ENCODE data around the gene ZNF200. TPM values are rescaled to one million over a fixed set of nuclear protein-coding genes. Genes with fewer than 3 reads are reported as not detected.

The ZNF200 gene
- total and polyA plus RNA-seq, 4 donors = 4.3 to 7.8 (median 6.4) TPM

- Histone ChIP-seq H3K27ac (ENCODE audit: low read depth in 1 of 2, low read length in 1 of 2) (no peak overlapping the region), H3K4me1 (ENCODE audit: control insufficient read depth in 5 of 5, insufficient read depth in 5 of 5, low read length in 5 of 5) (no peaks in the 10 kb centered on the region), H3K36me3 (ENCODE audit: control insufficient read depth in 4 of 4, insufficient read depth in 4 of 4, low read length in 4 of 4) (no peaks in the 10 kb centered on the region), H3K9ac (ENCODE audit: insufficient read depth in 1 of 2, low read length in 2 of 2) (no peak overlapping the region), H3K9me3 (ENCODE audit: control insufficient read depth in 4 of 4, insufficient read depth in 3 of 4, low read length in 3 of 4) (peaks cover 0 to 9% (median 0%) of the 10 kb centered on the region in 4 donors), H3K27me3 (ENCODE audit: control insufficient read depth in 3 of 3, insufficient read depth in 3 of 3, low read length in 2 of 3) (peaks cover under 1 to 2% (median 2%) of the 10 kb centered on the region in 3 donors), H3K4me3 (no peak overlapping the region)
- ATAC-seq (ENCODE audit: insufficient read depth, low FRiP score) (no peak), DNase-seq (no peak)
- 78 to 79% methylated on average over 7 of the region's 7 CpGs for WGBS, 2 donors
- TF ChIP-seq CTCF (IDR thresholded peaks at IDR 0.05; ENCODE audit: control extremely low read depth, extremely low read depth) = no peak
Observed at GRCh38 chr16:3246002-3246401, 11.0 kb upstream of the ZNF200 start.

GRCh38 chr16:3243882-3244281, 8.9 kb upstream of the ZNF200 start:
- TF ChIP-seq CTCF (IDR thresholded peaks at IDR 0.05; ENCODE audit: control extremely low read depth, extremely low read depth) = no peak
- Histone ChIP-seq H3K36me3 (ENCODE audit: control insufficient read depth in 4 of 4, insufficient read depth in 4 of 4, low read length in 4 of 4) (no peaks in the 10 kb centered on the region), H3K9me3 (ENCODE audit: control insufficient read depth in 4 of 4, insufficient read depth in 3 of 4, low read length in 3 of 4) (peaks cover 0 to 4% (median 0%) of the 10 kb centered on the region in 4 donors), H3K27me3 (ENCODE audit: control insufficient read depth in 3 of 3, insufficient read depth in 3 of 3, low read length in 2 of 3) (peaks cover 0 to 7% (median under 1%) of the 10 kb centered on the region in 3 donors), H3K27ac (ENCODE audit: low read depth in 1 of 2, low read length in 1 of 2) (no peak overlapping the region), H3K4me3 (no peak overlapping the region), H3K4me1 (ENCODE audit: control insufficient read depth in 5 of 5, insufficient read depth in 5 of 5, low read length in 5 of 5) (no peaks in the 10 kb centered on the region), H3K9ac (ENCODE audit: insufficient read depth in 1 of 2, low read length in 2 of 2) (no peak overlapping the region)
- ATAC-seq (ENCODE audit: insufficient read depth, low FRiP score) (no peak), DNase-seq (no peak)
- 72 to 85% methylated on average over 6 of the region's 6 CpGs for WGBS, 2 donors

- no peak overlapping the region for H3K9ac ChIP-seq (ENCODE audit: insufficient read depth in 1 of 2, low read length in 2 of 2)
- 47 to 70% methylated on average over 11 of the region's 11 CpGs for WGBS, 2 donors
- H3K9me3 ChIP-seq (ENCODE audit: control insufficient read depth in 4 of 4, insufficient read depth in 3 of 4, low read length in 3 of 4) = no peaks in the 10 kb centered on the region
- H3K4me1 ChIP-seq (ENCODE audit: control insufficient read depth in 5 of 5, insufficient read depth in 5 of 5, low read length in 5 of 5) = no peaks in the 10 kb centered on the region
- TF ChIP-seq CTCF (IDR thresholded peaks at IDR 0.05; ENCODE audit: control extremely low read depth, extremely low read depth) = no peak
- no peak for DNase-seq
- no peak for ATAC-seq (ENCODE audit: insufficient read depth, low FRiP score)
- no peaks in the 10 kb centered on the region for H3K36me3 ChIP-seq (ENCODE audit: control insufficient read depth in 4 of 4, insufficient read depth in 4 of 4, low read length in 4 of 4)
- H3K4me3 ChIP-seq = no peak overlapping the region
- no peak overlapping the region for H3K27ac ChIP-seq (ENCODE audit: low read depth in 1 of 2, low read length in 1 of 2)
- peaks cover 0 to 7% (median 0%) of the 10 kb centered on the region in 3 donors for H3K27me3 ChIP-seq (ENCODE audit: control insufficient read depth in 3 of 3, insufficient read depth in 3 of 3, low read length in 2 of 3)
Observed at GRCh38 chr16:3242709-3243108, 7.8 kb upstream of the ZNF200 start.

- ATAC-seq (ENCODE audit: insufficient read depth, low FRiP score) (no peak), DNase-seq (no peak)
- 73 to 79% methylated on average over 5 of the region's 5 CpGs for WGBS, 2 donors
- Histone ChIP-seq H3K4me3 (no peak overlapping the region), H3K36me3 (ENCODE audit: control insufficient read depth in 4 of 4, insufficient read depth in 4 of 4, low read length in 4 of 4) (no peaks in the 10 kb centered on the region), H3K9me3 (ENCODE audit: control insufficient read depth in 4 of 4, insufficient read depth in 3 of 4, low read length in 3 of 4) (no peaks in the 10 kb centered on the region), H3K4me1 (ENCODE audit: control insufficient read depth in 5 of 5, insufficient read depth in 5 of 5, low read length in 5 of 5) (no peaks in the 10 kb centered on the region), H3K27ac (ENCODE audit: low read depth in 1 of 2, low read length in 1 of 2) (no peak overlapping the region), H3K27me3 (ENCODE audit: control insufficient read depth in 3 of 3, insufficient read depth in 3 of 3, low read length in 2 of 3) (peaks cover 0 to 5% (median 0%) of the 10 kb centered on the region in 3 donors), H3K9ac (ENCODE audit: insufficient read depth in 1 of 2, low read length in 2 of 2) (no peak overlapping the region)
- no peak for TF ChIP-seq CTCF (IDR thresholded peaks at IDR 0.05; ENCODE audit: control extremely low read depth, extremely low read depth)
Observed at GRCh38 chr16:3241761-3242160, 6.8 kb upstream of the ZNF200 start.

All from lung (tissue), 12 donors.